Measurements from ENCODE around the gene RANBP2. TPM values are rescaled to one million over a fixed set of nuclear protein-coding genes. Genes with fewer than 3 reads are reported as not detected.

Gene RANBP2
- total and polyA plus RNA-seq, 9 of the 15 experiments (the other 6 are each of a cell fraction or from before 2014, with no cell fraction given), result 11.7 to 97.4 (median 48.1) TPM

GRCh38 chr2:108719149-108720044, at the start of gene RANBP2 (continued):
- no peak for TF ChIP-seq RERE (CRISPR knock-in tag; IDR thresholded peaks at IDR 0.05; ENCODE audit: borderline replicate concordance)
- TF ChIP-seq HMG20B (CRISPR knock-in tag; IDR thresholded peaks at IDR 0.05), result no peak
- TF ChIP-seq ZNF57 (CRISPR knock-in tag; IDR thresholded peaks at IDR 0.05), result no peak
- TF ChIP-seq CHD7 (IDR thresholded peaks at IDR 0.05; ENCODE audit: low read depth, low read length), result no peak
- TF ChIP-seq NBN (IDR thresholded peaks at IDR 0.05; ENCODE audit: low read depth), result peak; percentile 96
- peak; percentile 67 to 84 for TF ChIP-seq FOXK2 (conservative IDR thresholded peaks at IDR 0.05 in 1 of 2, IDR thresholded peaks at IDR 0.05 in 1 of 2; ENCODE audit: low read depth in 2 of 2)
- peak; percentile 26; the same call in 1 of the 2 replicates for TF ChIP-seq RAD51 (IDR thresholded peaks at IDR 0.05; ENCODE audit: borderline replicate concordance, low read depth)
